PC-9 (cell line): ENCODE results near the gene NINL.

Experiments
- CTCF ChIP-seq: fragments of 200-600 bp; sonication (generic); conservative IDR thresholded peaks from 2 replicates; pipeline ENCODE4 v1.6.1; 2017; ENCODE audit warnings: mixed run types, antibody characterized with exemption, mild to moderate bottlenecking, moderate library complexity
- EZH2 ChIP-seq: fragments of 200-600 bp; sonication (generic); IDR thresholded peaks from 2 replicates; pipeline ENCODE4 v1.8.0; 2017; ENCODE audit warnings: antibody characterized with exemption, low read depth

- no peak for TF ChIP-seq CTCF
- TF ChIP-seq EZH2, result no peak
Observed at GRCh38 chr20:25493137-25493536, 92.2 kb downstream of the NINL start.
